NCI-H2107 treated with DMSO at 0.1 percent for 48 hours (cell line): ENCODE results near the gene CD44.
A peak's percentile ranks its signal among the peaks of the same experiment; 100 is the strongest.

Experiments
- DNase-seq: peaks from one replicate; lab custom pipeline; 2025; ENCODE audit not compliant: unreplicated experiment; lab: John Stamatoyannopoulos, UW

CD44 gene

DNA sequence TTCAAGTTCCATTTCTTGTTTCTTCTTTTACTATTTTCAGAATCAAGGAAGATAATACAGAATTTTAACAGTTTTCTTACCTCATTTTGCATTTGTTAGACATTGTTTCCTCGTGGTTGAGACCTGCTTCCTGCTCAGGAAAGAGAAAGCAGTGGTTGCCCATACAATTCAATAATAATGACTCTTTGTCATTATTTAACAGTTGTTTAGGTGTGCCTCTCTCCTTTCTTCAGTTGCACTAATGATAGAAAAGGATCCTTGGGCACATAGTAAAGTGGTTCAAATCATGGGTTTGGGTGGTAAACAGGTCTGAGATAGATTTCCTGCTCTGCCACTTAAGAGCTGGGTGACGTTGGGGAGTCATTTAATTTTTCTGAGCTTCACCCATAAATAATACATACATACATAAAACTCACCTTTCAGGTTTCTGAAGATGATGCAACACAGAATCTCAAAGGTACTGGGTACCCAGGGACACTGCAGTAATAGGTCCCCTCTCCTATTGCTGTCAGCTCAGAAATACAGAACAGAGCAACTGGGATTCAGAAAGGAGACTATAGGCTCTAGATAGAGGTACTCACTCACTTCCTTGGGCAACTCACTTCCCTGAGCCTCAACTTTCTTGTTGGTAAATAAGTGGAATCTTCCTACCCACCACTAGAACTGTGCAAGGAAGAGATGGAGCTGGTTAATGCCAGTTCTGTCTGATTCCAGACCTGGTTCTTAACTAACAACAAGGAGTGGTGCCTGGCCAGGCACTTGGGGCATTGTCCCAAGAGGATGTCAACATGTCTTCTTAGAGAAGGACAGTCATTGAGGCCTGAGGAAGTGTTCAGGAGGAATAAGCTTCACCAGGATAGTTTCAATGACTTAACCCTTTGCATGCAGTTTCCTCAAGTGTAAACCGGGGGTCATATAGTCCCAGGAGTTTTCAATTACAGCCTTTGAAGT lies 34.9 kb downstream of the CD44 start:
- no peak for DNase-seq

DNA sequence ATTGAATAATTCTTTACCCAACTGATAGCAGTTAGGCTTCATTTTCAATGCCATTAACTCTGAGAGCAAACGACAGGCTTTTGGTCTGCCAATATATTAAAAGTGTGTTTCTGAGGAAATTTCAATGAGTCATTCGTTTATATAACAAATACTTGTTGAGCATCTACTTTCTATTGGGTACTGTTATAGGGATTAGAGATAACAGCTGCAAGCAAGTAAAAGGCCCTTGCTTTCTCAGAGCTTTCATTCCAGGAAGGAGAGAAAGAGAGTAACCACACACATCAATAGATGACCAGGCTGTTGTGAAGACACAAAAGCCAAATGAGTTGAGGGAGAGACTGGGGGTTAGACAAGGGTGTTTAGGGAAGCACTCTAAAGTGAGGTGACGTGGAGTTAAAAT lies 35.7 kb downstream of the CD44 start:
- no peak for DNase-seq

DNA sequence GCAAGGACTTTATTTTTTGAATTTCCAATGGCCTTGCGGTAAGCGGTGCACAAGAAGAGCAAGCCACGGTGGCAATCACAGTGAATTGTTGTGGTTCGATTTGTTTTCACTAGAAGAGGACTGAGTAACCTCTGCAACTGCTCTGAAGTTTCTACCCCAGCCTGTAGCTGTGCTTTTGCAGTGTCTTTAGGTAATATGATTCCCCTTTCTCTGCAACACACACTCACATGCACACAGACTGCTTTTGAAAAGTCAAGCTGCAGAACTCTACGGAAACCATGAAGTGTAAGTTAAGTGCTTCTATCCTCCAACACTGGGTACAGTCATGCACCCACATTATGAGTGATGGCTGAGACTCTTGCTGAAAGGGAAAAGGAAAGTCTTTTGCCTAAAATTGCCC lies 38.4 kb downstream of the CD44 start:
- peak; percentile 86 for DNase-seq

DNA sequence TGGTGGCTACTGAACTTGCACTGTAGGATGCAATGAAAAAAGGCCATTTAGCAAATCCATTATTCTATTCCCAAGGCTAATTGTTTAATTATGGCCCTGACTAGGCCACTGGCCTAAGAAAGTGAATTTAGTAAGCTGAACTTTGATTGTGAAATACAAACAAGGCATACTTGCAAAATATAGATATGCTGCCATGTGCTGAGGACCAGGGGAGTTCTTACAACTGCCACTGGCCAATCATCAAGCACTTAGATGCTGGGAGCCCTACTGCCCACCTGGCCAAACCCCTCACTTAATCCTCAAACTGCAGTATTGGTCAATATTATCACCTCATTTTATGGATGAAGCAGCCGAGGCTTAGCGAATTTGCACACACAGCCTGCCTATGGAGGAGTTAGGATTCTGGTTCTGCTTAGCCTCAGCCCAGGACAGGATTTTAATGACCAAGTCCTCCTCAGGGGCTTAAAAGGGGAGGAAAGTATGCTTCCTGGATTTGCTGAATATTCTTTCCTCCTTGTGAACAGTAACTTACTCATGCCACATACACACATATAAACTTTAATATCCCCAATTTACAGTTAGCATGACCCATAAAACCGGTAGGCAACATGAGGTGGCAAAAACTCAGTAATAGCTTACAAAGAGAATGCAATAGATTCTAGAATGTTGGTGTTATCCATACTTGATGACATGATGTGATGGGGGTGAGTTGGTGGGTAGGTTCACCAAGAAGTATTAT lies 39.3 kb downstream of the CD44 start:
- no peak for DNase-seq

DNA sequence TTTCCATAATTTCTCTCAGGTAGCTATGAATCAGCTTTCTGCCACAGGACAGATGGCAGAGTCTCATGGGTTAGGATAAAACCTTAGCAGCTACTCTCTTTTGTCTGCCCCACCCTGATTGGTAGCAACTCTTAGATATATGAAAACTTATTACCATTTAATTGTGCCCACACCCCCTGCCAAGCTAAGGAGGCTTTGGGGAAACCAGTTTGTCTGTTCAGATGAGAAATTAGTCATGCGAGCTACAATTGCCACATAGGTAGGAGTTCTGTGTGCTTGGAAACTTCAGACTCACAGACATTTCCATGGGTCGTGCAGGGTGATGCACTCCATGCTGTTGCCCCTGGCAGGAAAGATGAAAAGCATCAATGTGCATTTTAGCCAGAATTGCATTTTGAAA lies 39.9 kb downstream of the CD44 start:
- DNase-seq: no peak

DNA sequence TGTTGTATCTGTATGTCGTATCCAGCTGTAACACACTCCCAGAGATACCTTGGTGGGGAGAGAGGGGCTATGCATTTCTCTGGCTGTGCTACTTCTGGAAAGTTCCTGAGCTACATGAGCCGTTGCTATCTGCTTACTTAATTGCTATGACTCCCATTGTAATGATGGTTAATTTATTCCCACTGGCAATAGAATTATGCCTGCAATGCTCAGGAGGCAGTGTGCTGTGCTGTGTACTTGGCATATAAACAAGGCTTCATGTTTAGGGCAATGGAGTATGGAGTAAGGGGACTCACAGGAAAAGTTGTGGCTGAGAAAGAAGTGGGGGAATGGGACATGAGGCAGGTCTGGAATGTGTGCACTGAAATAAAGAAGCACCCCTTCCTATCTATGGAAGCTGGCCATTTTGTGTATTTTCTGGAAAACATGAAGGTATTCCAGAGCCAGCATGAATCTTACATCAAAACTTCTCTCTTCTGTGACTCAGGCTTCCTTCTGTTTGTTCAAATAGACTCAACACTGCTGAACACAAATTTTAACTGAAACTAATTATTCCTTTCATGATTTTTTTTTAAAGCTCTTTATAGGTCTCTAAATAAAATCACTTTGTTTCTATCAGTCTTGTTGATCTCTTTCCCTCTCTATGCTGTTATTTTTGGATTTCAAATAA lies 40.6 kb downstream of the CD44 start:
- no peak for DNase-seq

DNA sequence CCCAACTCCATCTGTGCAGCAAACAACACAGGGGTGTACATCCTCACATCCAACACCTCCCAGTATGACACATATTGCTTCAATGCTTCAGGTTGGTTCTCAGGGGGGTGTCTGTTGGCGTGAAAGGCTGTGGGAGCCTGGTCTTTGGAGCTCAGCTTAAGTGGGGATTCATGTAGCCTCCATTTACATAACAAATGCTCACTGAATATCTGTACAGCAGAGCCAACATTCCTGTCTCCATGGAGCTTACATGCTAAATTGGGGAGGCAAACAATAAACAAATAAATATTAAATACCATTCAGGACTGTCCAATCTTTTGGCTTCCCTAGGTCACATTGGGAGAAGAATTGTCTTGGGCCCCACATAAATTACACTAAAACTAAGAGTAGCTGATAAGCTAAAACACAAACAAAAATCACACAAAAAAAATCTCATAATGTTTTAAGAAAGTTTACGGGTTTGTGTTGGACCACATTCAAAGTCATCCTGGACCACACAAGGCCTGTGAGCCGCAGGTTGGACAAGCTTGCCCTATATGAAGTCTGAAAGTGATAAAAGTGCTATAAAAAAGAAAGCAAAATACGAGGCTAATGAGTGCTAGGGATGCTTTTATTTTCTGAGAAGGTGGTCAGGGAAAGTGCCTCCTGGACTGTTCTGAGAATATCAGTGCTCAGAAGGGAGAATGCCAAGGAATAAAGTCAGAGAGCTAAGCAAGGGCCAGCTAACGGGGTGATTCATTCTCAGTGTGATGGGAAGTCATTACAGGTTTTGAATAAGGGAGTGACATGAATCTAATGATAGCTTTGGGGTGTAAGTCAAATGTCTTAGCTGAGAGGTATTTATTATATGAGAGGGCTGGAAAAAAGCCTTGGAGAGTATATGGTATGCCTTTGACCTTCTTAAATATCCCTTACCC lies 41.6 kb downstream of the CD44 start:
- no peak for DNase-seq

DNA sequence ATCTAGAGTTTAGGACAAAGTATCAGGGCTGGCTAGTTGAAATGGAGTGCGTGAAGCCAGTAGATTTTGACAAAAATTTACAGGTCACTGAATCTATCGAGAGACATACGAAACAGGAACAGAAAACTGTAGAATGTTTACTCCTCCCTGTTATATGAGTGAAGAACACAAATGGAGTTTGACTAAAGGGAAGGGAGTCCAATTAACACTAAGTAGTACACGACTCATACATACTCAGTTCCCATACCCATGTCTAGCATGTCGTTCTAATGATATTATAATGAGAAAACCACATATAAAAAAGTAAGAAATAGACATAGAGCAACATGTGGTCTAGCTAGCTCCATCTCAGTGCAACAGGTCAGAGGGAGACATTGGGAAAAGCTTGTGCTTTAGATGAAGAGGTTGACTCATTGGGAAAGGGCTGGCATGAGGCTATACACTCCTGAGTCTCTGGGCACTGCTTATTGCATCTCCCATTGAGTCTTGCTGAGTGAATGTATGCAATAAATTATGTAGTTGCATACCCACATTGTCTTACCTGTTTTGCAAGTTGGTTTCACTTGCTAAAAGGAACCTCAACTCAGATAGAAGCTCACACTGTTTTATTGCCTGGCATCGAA lies 43.5 kb downstream of the CD44 start:
- no peak for DNase-seq

DNA sequence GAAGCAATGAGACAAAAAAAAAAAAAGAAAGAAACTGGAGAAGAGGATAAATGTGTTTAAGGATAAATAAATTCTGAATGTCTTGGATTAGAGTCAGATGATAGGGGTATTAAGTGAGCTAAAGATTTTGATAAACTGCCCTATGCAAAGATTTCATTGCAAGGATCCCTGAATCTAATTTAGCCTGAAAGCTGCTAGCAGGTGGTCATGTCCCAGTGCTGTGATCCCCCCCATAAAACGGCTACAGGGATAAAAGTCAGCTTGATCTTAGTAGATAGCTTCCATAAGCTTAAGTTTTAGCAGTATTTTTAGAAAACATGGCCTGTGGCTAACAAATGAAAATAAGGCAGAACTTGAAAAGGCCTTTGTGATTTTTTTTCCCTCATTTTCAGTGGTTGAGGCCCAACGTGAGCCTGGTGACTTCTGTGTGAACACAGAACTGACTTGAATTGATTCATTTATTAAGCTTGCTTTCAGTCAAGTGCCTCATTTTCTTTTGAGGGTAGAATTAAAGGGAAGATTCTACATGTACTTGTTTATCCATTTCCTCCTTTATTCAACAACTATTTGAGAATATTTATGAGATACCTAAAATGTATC lies 44.5 kb downstream of the CD44 start:
- DNase-seq: no peak

DNA sequence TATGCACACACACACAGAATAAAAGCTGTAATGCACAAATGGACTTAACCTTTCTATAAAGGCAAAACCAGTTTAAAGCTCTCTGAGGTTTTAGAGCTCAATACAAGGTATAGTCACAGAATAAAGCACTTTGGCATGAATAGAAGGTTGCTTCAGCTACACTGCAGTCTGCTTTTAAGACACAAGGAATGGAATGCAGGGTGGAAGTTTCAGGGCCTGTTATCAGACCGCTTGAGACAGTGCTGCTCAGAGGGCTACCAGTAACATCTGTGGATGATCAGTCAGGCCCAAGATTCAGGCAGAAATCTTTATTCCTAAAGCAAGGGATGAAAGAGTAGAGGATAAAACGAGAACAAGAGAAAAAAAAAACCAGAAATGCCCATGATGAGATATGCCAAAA lies 46.7 kb downstream of the CD44 start:
- no peak for DNase-seq

DNA sequence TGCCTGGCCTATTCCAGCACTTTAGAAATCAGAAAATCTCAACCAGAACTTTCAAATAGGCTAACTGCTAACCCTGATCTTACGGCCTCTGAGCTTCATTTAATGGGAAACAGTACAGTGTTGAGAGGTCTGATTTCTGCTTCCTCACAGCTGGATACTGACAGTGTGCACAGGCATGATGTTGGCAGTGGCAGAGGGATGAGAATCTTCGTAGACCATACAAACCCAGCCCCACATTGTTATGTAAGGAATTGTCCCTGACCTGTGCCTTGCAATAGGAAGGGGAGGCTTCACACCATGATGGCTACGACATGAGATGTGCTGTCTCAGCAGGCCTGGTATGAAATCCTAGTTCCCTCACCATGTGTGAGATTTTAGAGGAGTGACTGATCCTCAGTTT lies 49.0 kb downstream of the CD44 start:
- DNase-seq: no peak

DNA sequence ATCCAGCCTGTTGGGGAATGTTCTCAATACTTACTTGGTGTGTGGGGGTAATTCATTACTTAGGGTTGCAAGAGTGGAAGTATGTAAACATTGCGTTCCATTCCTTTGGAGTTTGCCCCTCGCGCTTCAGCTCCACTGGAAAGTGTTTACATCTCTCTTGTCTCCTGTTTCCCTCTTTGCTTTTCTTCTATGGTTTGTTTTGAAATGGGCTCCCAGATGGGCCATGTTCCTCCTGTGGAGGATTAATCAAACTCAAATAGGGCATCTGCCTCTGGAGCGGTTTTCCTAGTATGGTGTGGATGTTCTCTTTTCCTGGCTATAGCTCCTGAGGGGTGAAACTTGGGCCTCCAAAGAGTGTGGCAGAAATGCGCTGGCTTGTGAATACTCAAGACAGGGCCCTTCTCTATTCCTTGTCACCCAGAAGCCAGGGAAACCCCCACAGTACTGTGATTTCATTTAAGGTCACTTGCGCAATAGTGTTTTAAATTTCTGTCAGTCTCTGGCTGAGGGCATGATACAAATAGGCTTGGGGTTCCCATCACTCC lies 51.9 kb downstream of the CD44 start:
- DNase-seq: no peak

DNA sequence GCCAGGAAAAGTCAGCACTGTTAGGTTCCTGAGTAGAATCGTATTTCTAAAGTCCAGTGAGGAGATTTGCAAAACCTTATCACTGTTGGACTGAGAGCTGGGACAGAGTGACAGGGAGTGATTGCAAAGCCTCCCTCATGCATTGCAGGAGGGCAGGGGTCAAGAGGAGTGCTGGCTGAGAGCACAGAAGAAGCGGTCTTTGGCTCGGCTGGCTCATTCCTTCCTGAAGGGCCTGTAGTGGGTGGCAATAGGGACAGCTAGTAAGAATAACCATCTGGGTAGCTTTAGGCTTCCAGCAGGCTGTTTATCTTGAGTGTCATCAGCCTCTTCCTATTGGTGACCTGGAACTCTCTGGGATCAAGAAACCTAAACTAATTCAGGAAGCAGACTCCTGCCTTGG lies 53.4 kb downstream of the CD44 start:
- DNase-seq: no peak

DNA sequence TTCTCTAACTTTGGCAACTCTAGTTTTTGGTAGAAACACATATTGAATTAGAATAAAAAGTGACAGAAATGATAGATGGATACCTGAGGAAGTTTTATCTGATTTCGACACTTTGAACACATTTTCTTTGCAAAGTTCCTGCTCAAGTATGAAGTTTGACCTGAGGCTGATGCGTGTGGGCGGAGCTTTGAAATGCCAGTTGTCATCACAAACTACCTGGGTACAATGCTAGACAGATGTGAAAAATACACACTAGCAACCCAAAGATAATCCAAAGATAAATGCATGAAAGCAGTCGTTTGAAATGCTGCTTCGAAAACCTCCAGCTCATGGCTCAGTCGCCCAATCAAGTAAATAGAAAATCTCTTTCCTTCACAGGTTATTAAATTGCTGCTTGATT lies 54.8 kb downstream of the CD44 start:
- no peak for DNase-seq

DNA sequence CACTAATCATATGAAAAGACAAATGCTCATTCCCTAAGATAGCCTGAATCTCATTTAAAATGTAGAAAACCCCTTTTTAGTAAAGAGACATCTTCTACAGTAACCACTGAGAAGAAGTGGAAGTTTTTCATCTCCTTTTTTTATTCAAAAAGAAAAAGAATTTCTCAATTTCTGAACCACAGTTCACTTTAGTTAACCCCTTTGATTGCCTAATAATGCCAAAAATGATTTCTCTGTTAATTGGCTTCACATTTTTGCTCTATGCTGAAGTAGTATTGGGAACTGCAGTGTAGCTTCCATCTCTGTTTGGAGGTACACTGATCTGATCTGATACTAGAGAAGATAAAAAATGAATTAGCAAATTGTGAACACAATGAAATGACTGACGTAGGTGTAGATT lies 58.3 kb downstream of the CD44 start:
- DNase-seq: no peak

DNA sequence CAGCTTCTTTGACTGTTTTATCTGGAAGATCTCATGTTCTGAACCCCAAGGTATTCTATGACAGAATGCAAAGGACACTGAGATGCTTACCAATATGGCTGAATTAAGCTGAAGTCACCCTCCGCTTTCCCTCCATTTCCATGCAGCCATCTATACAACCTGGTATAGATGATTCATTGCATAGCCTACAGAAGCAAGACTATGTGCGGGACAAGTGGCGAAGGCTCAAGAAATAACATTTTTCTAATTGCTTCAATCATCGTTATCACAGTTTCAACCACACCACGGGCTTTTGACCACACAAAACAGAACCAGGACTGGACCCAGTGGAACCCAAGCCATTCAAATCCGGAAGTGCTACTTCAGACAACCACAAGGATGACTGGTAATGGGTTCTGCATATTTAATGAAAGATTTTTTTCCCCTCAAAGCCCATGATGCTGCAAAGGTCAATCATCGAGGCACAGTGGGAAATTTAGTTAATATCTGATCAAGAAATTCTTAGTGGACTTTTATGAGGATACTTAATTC lies 61.9 kb downstream of the CD44 start:
- no peak for DNase-seq

DNA sequence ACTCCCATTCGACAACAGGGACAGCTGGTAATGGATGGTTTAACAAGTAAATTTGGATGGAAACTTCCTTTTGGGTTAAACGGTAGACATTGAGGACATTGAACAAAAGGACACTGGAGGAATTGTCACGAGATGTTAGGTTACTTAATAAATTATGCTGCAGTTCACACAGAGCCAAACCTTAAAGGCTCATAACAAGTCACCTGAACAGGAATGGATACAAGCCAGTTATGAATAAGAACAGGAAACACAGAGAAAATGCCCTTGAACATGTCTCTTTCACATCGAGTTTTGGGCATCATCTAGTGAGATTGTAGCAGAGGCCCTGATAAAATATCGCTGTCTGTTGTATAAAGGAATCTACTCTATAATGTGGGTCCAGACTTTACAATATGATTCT lies 65.6 kb downstream of the CD44 start:
- DNase-seq: no peak

DNA sequence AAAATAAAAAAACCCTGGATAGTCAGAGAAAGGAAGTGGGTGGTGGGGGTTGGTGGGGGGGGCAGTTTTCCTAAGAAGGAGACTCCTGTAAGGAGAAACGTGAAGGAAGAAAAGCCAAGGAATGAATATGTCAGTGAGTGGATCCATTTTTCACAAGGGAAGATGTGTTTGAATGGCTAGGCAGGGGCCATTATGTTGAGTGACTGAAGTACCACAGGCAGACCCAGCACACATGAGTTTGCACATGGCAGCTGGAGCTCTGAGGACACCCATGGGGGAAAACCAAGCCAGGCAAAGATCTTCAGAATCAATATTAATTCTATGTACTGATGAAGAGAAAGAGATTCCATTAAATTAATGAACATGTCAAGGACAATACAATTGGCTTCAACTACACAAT lies 67.6 kb downstream of the CD44 start:
- DNase-seq: no peak
